Hematopoietic multipotent progenitor cell treated with erythropoietin and hydrocortisone succinate and interleukin-3 and kit ligand, for 6 days (in vitro differentiated cells): Measurements from ENCODE around the gene TRABD2B.

Source experiments
- DNase-seq: peaks from one replicate; pipeline ENCODE4 v3.0.0-alpha.2; 2015

TRABD2B gene

GRCh38 chr1:47903723-47904122 lies 93.5 kb downstream of the TRABD2B start:
- no peak for DNase-seq

GRCh38 chr1:47901001-47901575 lies 96.1 kb downstream of the TRABD2B start:
- DNase-seq = no peak

- DNase-seq = no peak
Measured at GRCh38 chr1:47898133-47898845, 98.9 kb downstream of the TRABD2B start.

GRCh38 chr1:47895279-47896125 lies 101.7 kb downstream of the TRABD2B start:
- no peak for DNase-seq

GRCh38 chr1:47894410-47895278 lies 102.5 kb downstream of the TRABD2B start:
- no peak for DNase-seq

- no peak for DNase-seq
Measured at GRCh38 chr1:47893412-47893811, 103.8 kb downstream of the TRABD2B start.

- no peak for DNase-seq
Measured at GRCh38 chr1:47890779-47891178, 106.4 kb downstream of the TRABD2B start.

- DNase-seq = no peak
Measured at GRCh38 chr1:47888294-47888629, 108.9 kb downstream of the TRABD2B start.

GRCh38 chr1:47887475-47888293 lies 109.5 kb downstream of the TRABD2B start:
- DNase-seq = no peak

GRCh38 chr1:47887060-47887459 lies 110.1 kb downstream of the TRABD2B start:
- DNase-seq = no peak

- DNase-seq = no peak
Measured at GRCh38 chr1:47886141-47886540, 111.0 kb downstream of the TRABD2B start.

GRCh38 chr1:47885062-47885830 lies 111.9 kb downstream of the TRABD2B start:
- no peak for DNase-seq

- no peak for DNase-seq
Measured at GRCh38 chr1:47883963-47884362, 113.2 kb downstream of the TRABD2B start.

GRCh38 chr1:47881505-47882442 lies 115.4 kb downstream of the TRABD2B start:
- no peak for DNase-seq

GRCh38 chr1:47876587-47876963 lies 120.6 kb downstream of the TRABD2B start:
- no peak for DNase-seq

- DNase-seq = no peak
Measured at GRCh38 chr1:47875831-47876586, 121.2 kb downstream of the TRABD2B start.

- no peak for DNase-seq
Measured at GRCh38 chr1:47875036-47875435, 122.1 kb downstream of the TRABD2B start.

GRCh38 chr1:47873337-47873736 lies 123.8 kb downstream of the TRABD2B start:
- no peak for DNase-seq

- no peak for DNase-seq
Measured at GRCh38 chr1:47872886-47873285, 124.3 kb downstream of the TRABD2B start.
